Subcutaneous adipose tissue (tissue), 4 donors: ENCODE results near the gene MRPS5. TPM values are rescaled to one million over a fixed set of nuclear protein-coding genes. Genes with fewer than 3 reads are reported as not detected.

ENCODE experiments used
- total RNA-seq, 4 donors: library from RNA; depleted of rRNA; stranded (reverse); fragments of >200 nt; gene quantifications; one replicate each; pipeline ENCODE4 v1.1.0, GENCODE V29; 2016
- TF ChIP-seq, protein P1 (sequence below): fragments of 450-650 bp; IDR thresholded peaks from one replicate; pipeline ENCODE4 v1.5.1; 2016; ENCODE audit warnings: low read depth, mild to moderate bottlenecking, control low read depth, antibody characterized with exemption, moderate library complexity

MRPS5 gene
- total RNA-seq, 4 donors from 2014 or later, result 31.1 to 50.2 (median 39.5) TPM

GRCh38 chr2:95054016-95054415, 67.6 kb downstream of the MRPS5 start:
- TF ChIP-seq, protein P1, sequence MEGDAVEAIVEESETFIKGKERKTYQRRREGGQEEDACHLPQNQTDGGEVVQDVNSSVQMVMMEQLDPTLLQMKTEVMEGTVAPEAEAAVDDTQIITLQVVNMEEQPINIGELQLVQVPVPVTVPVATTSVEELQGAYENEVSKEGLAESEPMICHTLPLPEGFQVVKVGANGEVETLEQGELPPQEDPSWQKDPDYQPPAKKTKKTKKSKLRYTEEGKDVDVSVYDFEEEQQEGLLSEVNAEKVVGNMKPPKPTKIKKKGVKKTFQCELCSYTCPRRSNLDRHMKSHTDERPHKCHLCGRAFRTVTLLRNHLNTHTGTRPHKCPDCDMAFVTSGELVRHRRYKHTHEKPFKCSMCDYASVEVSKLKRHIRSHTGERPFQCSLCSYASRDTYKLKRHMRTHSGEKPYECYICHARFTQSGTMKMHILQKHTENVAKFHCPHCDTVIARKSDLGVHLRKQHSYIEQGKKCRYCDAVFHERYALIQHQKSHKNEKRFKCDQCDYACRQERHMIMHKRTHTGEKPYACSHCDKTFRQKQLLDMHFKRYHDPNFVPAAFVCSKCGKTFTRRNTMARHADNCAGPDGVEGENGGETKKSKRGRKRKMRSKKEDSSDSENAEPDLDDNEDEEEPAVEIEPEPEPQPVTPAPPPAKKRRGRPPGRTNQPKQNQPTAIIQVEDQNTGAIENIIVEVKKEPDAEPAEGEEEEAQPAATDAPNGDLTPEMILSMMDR, result no peak

DNA sequence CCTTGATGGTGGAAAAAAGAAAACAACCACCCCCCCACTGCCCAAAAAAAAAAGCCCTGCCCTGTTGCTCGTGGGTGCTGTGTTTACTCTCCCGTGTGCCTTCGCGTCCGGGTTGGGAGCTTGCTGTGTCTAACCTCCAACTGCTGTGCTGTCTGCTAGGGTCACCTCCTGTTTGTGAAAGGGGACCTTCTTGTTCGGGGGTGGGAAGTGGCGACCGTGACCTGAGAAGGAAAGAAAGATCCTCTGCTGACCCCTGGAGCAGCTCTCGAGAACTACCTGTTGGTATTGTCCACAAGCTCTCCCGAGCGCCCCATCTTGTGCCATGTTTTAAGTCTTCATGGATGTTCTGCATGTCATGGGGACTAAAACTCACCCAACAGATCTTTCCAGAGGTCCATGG, 68.1 kb downstream of the MRPS5 start:
- TF ChIP-seq, protein P1, result no peak

GRCh38 chr2:95052804-95053479, 68.7 kb downstream of the MRPS5 start:
- TF ChIP-seq, protein P1, result no peak

DNA sequence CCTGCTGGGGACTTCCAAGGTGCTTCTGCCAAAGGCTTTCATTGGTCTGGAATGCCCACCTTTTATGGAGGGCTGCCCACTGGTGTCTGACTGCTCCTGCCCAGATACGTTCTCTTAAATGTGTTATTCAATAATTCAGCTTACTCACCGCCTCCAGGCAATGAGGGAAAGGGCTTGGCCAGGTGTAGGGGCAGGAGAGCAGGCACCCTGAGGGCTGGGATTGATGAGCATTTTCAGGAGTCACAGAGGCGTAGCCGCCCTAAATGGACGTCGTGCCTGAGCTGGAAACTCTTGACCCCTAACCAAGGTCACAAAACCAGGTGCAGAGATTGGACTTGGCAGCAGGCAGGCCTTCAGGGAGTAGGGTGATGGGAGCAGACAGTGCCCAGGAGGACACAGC, 69.3 kb downstream of the MRPS5 start:
- TF ChIP-seq, protein P1, result no peak

DNA sequence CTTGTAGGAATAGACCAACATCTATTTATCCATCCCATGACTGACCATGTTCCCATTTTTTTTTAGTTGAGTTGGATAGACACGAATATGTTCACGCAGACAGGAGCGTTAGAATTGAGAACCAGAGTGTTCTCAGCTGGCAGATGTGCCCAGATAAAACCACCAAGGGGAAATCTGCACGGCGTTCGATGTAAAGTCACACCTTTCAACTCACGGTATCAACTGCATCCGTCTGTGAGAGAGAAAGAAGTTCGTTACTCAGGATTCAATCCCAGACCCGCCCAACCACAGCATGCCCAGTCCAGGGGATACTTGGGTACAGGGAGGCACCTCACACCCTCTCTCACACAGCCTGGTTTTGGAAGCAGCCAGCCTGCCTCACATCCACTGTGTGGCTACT, 70.0 kb downstream of the MRPS5 start:
- TF ChIP-seq, protein P1, result no peak

- TF ChIP-seq, protein P1, result no peak
Measured at GRCh38 chr2:95050385-95051300, 71.0 kb downstream of the MRPS5 start.

GRCh38 chr2:95049961-95050360, 71.6 kb downstream of the MRPS5 start:
- TF ChIP-seq, protein P1, result no peak
